ENCODE data around the gene PSMB9. TPM values are rescaled to one million over a fixed set of nuclear protein-coding genes. Genes with fewer than 3 reads are reported as not detected.

The PSMB9 gene
- total and polyA plus RNA-seq, 2 experiments from 2014 or later, result 5.1 to 12.3 TPM

DNA sequence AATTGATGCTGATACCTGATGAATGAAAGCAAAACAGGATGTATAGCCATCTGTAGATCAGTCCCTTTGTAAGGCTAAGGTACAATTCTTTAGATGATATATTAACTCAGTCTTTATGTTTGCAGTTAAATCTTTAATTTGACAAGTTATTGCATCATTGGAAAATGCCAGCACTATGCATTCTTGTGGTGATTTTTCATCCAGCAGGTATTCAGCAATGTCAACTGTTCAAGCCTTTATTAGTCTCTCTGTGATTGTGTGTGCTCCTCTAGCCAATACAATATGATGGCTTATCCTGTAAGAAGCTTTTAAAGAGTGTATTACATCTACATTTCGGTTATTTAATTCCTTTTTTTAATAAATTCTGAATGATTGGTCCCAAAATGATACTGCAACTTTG, 52.5 kb downstream of the PSMB9 start:
- peaks cover 11% of the 10 kb centered on the region; the same call in 1 of the 2 replicates for H3K4me1 ChIP-seq (ENCODE audit: insufficient read depth)
- no peaks in the 10 kb centered on the region for H3K27me3 ChIP-seq (replicated peaks; ENCODE audit: insufficient read depth)
- WGBS, 2 experiments (ENCODE audit: low coverage in 1 of 2, low lambda C conversion rate in 2 of 2, missing lambda C conversion rate in 2 of 2), result 72 to 76% methylated on average over 1 of the region's 1 CpG
- no peaks in the 10 kb centered on the region for H3K9me2 ChIP-seq (ENCODE audit: insufficient read depth)
- no peaks in the 10 kb centered on the region for H3K79me2 ChIP-seq (ENCODE audit: insufficient read depth)
- H3K4me2 ChIP-seq (ENCODE audit: unreplicated experiment), result peak overlapping the region; percentile 31
- H3K9ac ChIP-seq, result no peak overlapping the region
- peak; percentile 65 for DNase-seq
- no peak for TF ChIP-seq EZH2phosphoT487 (IDR thresholded peaks at IDR 0.05; ENCODE audit: insufficient read depth, low read depth)
- no peak for TF ChIP-seq EZH2 (IDR thresholded peaks at IDR 0.05; ENCODE audit: insufficient read depth, poor library complexity, severe bottlenecking)
- no peaks in the 10 kb centered on the region for H4K20me1 ChIP-seq (ENCODE audit: insufficient read depth)
- in situ Hi-C loops (cut with MboI), result no loop called here
- H3K36me3 ChIP-seq (ENCODE audit: low read depth), result 0 out of 2 replicates have a peak, but pooled peaks cover 3% of the 10 kb centered on the region
- H3K27ac ChIP-seq, result no peak overlapping the region
- H2AFZ ChIP-seq, result no peak overlapping the region
- H3K9me3 ChIP-seq (ENCODE audit: low read depth), result no peaks in the 10 kb centered on the region
- H3K4me3 ChIP-seq, result no peak overlapping the region
- no peaks in the 10 kb centered on the region for H3F3A ChIP-seq (ENCODE audit: insufficient read depth)

DNA sequence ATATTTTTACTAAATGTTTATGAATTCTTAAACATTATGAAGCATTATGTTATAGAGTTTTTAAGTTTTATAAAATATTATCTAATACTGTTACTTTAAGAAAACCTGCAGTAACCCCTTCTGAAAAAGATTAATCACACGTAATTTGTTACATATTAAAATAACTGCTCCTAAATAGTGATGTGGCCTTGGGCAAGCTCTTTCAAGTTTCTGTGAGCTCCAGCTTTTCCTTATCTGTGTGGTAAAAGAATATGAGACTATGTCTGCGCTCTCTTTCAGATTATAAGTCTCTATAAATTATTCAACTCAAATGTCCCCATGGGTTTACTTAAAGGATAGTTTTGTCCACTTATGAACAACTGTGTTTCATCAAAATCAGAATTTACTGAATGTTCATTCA, 54.9 kb downstream of the PSMB9 start:
- H3K79me2 ChIP-seq (ENCODE audit: insufficient read depth), result no peaks in the 10 kb centered on the region
- in situ Hi-C loops (cut with MboI), result no loop called here
- WGBS, 2 experiments (ENCODE audit: low coverage in 1 of 2, low lambda C conversion rate in 2 of 2, missing lambda C conversion rate in 2 of 2), result 88 to 97% methylated on average over 2 of the region's 2 CpGs
- H2AFZ ChIP-seq, result no peak overlapping the region
- H3K9me3 ChIP-seq (ENCODE audit: low read depth), result no peaks in the 10 kb centered on the region
- H3K9me2 ChIP-seq (ENCODE audit: insufficient read depth), result no peaks in the 10 kb centered on the region
- no peaks in the 10 kb centered on the region for H4K20me1 ChIP-seq (ENCODE audit: insufficient read depth)
- TF ChIP-seq EZH2 (IDR thresholded peaks at IDR 0.05; ENCODE audit: insufficient read depth, poor library complexity, severe bottlenecking), result no peak
- TF ChIP-seq EZH2phosphoT487 (IDR thresholded peaks at IDR 0.05; ENCODE audit: insufficient read depth, low read depth), result no peak
- H3K36me3 ChIP-seq (ENCODE audit: low read depth), result no peaks in the 10 kb centered on the region
- no peak overlapping the region for H3K4me2 ChIP-seq (ENCODE audit: unreplicated experiment)
- H3F3A ChIP-seq (ENCODE audit: insufficient read depth), result no peaks in the 10 kb centered on the region
- H3K27ac ChIP-seq, result no peak overlapping the region
- H3K27me3 ChIP-seq (replicated peaks; ENCODE audit: insufficient read depth), result no peaks in the 10 kb centered on the region
- peaks cover 11% of the 10 kb centered on the region; the same call in 1 of the 2 replicates for H3K4me1 ChIP-seq (ENCODE audit: insufficient read depth)
- H3K9ac ChIP-seq, result no peak overlapping the region
- no peak overlapping the region for H3K4me3 ChIP-seq
- no peak for DNase-seq

Small RNAs within 50 kb of the gene (small RNA-seq; reads per million reads assigned to genes)
- gene HLA-Z (ENCODE audit: low read depth, low replicate concordance), result not detected

Other genes with a start within 250 kb of the PSMB9 start
- gene HLA-DQA1, start 216.8 kb upstream of the PSMB9 start, total RNA-seq (2014; rRNA removed; shearing (Covaris generic)), result not detected in 2 replicates
- 0.28 TPM in 1 of 2 replicates, not detected in the other for gene HLA-DQA1, start 216.8 kb upstream of the PSMB9 start, polyA plus RNA-seq (2016; fragmentation: Nextera tagmentation; extraction: Ambion mirVana)
- not detected in 2 replicates for gene HLA-DQB1, start 187.5 kb upstream of the PSMB9 start, total RNA-seq (2014; rRNA removed; shearing (Covaris generic))
- not detected in 2 replicates for gene HLA-DQB1, start 187.5 kb upstream of the PSMB9 start, polyA plus RNA-seq (2016; fragmentation: Nextera tagmentation; extraction: Ambion mirVana)
- not detected in 2 replicates for gene HLA-DQA2, start 112.8 kb upstream of the PSMB9 start, total RNA-seq (2014; rRNA removed; shearing (Covaris generic))
- not detected in 2 replicates for gene HLA-DQA2, start 112.8 kb upstream of the PSMB9 start, polyA plus RNA-seq (2016; fragmentation: Nextera tagmentation; extraction: Ambion mirVana)
- gene HLA-DQB2, start 90.7 kb upstream of the PSMB9 start, total RNA-seq (2014; rRNA removed; shearing (Covaris generic)), result not detected in 2 replicates
- gene HLA-DQB2, start 90.7 kb upstream of the PSMB9 start, polyA plus RNA-seq (2016; fragmentation: Nextera tagmentation; extraction: Ambion mirVana), result not detected in 2 replicates
- gene HLA-DOB, start 37.2 kb upstream of the PSMB9 start, total RNA-seq (2014; rRNA removed; shearing (Covaris generic)), result not detected in 2 replicates
- not detected in 2 replicates for gene HLA-DOB, start 37.2 kb upstream of the PSMB9 start, polyA plus RNA-seq (2016; fragmentation: Nextera tagmentation; extraction: Ambion mirVana)
- gene TAP2, start 15.5 kb upstream of the PSMB9 start, total RNA-seq (2014; rRNA removed; shearing (Covaris generic)), result 2.2 and 5.4 TPM in 2 replicates
- 4.6 and 5.1 TPM in 2 replicates for gene TAP2, start 15.5 kb upstream of the PSMB9 start, polyA plus RNA-seq (2016; fragmentation: Nextera tagmentation; extraction: Ambion mirVana)
- 21.6 and 27.2 TPM in 2 replicates for gene PSMB8, start 10.1 kb upstream of the PSMB9 start, total RNA-seq (2014; rRNA removed; shearing (Covaris generic))
- 33.5 and 36.0 TPM in 2 replicates for gene PSMB8, start 10.1 kb upstream of the PSMB9 start, polyA plus RNA-seq (2016; fragmentation: Nextera tagmentation; extraction: Ambion mirVana)
- 27.5 and 30.7 TPM in 2 replicates for gene TAP1, start 488 bp upstream of the PSMB9 start, total RNA-seq (2014; rRNA removed; shearing (Covaris generic))
- 29.8 and 30.7 TPM in 2 replicates for gene TAP1, start 488 bp upstream of the PSMB9 start, polyA plus RNA-seq (2016; fragmentation: Nextera tagmentation; extraction: Ambion mirVana)
- not detected in 2 replicates for gene HLA-DMB, start 86.8 kb downstream of the PSMB9 start, total RNA-seq (2014; rRNA removed; shearing (Covaris generic))
- gene HLA-DMB, start 86.8 kb downstream of the PSMB9 start, polyA plus RNA-seq (2016; fragmentation: Nextera tagmentation; extraction: Ambion mirVana), result 0.46 TPM in 1 of 2 replicates, not detected in the other
- gene HLA-DMA, start 98.9 kb downstream of the PSMB9 start, total RNA-seq (2014; rRNA removed; shearing (Covaris generic)), result 1.1 and 6.3 TPM in 2 replicates
- 5.6 and 6.2 TPM in 2 replicates for gene HLA-DMA, start 98.9 kb downstream of the PSMB9 start, polyA plus RNA-seq (2016; fragmentation: Nextera tagmentation; extraction: Ambion mirVana)
- gene BRD2, start 114.4 kb downstream of the PSMB9 start, total RNA-seq (2014; rRNA removed; shearing (Covaris generic)), result 85.4 and 95.7 TPM in 2 replicates
- 99.9 and 105 TPM in 2 replicates for gene BRD2, start 114.4 kb downstream of the PSMB9 start, polyA plus RNA-seq (2016; fragmentation: Nextera tagmentation; extraction: Ambion mirVana)
- not detected in 2 replicates for gene HLA-DOA, start 155.4 kb downstream of the PSMB9 start, total RNA-seq (2014; rRNA removed; shearing (Covaris generic))
- gene HLA-DOA, start 155.4 kb downstream of the PSMB9 start, polyA plus RNA-seq (2016; fragmentation: Nextera tagmentation; extraction: Ambion mirVana), result 0.18 TPM in 1 of 2 replicates, not detected in the other
- gene HLA-DPA1, start 219.5 kb downstream of the PSMB9 start, total RNA-seq (2014; rRNA removed; shearing (Covaris generic)), result 0.89 and 2.5 TPM in 2 replicates
- 4.2 and 4.9 TPM in 2 replicates for gene HLA-DPA1, start 219.5 kb downstream of the PSMB9 start, polyA plus RNA-seq (2016; fragmentation: Nextera tagmentation; extraction: Ambion mirVana)
- 12.5 and 14.9 TPM in 2 replicates for gene HLA-DPB1, start 221.8 kb downstream of the PSMB9 start, total RNA-seq (2014; rRNA removed; shearing (Covaris generic))
- gene HLA-DPB1, start 221.8 kb downstream of the PSMB9 start, polyA plus RNA-seq (2016; fragmentation: Nextera tagmentation; extraction: Ambion mirVana), result 17.8 and 18.9 TPM in 2 replicates

Measured in GM23248 (cell line).